Measurements from ENCODE around the gene AKAP17A. TPM values are rescaled to one million over a fixed set of nuclear protein-coding genes. Genes with fewer than 3 reads are reported as not detected.

Gene AKAP17A
- total RNA-seq, 1 donor from 2014 or later = 39.8 TPM

DNA sequence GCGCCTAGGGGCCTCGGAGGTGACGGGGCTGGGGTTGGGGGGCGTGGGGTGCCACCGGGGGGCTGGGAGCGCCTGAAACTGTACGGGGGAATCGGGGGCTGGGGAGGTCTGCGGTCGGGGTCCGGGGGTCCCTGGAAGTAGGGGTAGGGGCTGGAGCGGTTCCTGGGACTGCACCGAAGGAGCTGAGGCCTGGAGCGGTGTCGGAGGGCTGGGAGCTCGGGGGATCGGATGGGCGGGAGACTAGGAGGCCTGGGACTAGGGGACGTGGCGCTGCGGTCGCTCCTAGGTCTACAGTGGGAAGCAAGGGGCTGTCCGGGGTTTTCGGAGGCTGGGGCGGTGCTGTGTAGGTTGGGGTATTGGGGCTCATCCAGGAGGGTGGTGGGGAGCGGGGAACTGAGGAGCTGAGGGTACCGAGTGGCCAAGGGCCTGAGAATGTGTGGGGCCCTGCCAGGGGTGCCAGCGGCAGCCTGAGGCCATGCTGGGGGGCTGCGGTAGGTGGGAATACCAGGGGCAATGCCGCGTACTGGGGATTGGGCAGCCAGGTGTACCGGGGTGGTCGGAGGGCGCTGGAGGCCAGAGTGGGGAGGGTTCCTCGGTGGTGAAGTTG is 562 bp downstream of the AKAP17A start:
- peaks cover 18% of the 10 kb centered on the region for H3K4me1 ChIP-seq
- H3K36me3 ChIP-seq = peaks cover 37% of the 10 kb centered on the region
- TF ChIP-seq, protein P1, sequence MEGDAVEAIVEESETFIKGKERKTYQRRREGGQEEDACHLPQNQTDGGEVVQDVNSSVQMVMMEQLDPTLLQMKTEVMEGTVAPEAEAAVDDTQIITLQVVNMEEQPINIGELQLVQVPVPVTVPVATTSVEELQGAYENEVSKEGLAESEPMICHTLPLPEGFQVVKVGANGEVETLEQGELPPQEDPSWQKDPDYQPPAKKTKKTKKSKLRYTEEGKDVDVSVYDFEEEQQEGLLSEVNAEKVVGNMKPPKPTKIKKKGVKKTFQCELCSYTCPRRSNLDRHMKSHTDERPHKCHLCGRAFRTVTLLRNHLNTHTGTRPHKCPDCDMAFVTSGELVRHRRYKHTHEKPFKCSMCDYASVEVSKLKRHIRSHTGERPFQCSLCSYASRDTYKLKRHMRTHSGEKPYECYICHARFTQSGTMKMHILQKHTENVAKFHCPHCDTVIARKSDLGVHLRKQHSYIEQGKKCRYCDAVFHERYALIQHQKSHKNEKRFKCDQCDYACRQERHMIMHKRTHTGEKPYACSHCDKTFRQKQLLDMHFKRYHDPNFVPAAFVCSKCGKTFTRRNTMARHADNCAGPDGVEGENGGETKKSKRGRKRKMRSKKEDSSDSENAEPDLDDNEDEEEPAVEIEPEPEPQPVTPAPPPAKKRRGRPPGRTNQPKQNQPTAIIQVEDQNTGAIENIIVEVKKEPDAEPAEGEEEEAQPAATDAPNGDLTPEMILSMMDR (IDR thresholded peaks at IDR 0.05) = no peak
- peak overlapping the region; percentile 87 for H3K27ac ChIP-seq
- no peaks in the 10 kb centered on the region for H3K9me3 ChIP-seq
- DNase-seq (no peak), ATAC-seq (peak; percentile 29 to 53)
- no peaks in the 10 kb centered on the region for H3K27me3 ChIP-seq (ENCODE audit: low read depth)
- intact Hi-C loops (cut with DNase I) = no loop called here
- peak overlapping the region; percentile 74 for H3K4me3 ChIP-seq

DNA sequence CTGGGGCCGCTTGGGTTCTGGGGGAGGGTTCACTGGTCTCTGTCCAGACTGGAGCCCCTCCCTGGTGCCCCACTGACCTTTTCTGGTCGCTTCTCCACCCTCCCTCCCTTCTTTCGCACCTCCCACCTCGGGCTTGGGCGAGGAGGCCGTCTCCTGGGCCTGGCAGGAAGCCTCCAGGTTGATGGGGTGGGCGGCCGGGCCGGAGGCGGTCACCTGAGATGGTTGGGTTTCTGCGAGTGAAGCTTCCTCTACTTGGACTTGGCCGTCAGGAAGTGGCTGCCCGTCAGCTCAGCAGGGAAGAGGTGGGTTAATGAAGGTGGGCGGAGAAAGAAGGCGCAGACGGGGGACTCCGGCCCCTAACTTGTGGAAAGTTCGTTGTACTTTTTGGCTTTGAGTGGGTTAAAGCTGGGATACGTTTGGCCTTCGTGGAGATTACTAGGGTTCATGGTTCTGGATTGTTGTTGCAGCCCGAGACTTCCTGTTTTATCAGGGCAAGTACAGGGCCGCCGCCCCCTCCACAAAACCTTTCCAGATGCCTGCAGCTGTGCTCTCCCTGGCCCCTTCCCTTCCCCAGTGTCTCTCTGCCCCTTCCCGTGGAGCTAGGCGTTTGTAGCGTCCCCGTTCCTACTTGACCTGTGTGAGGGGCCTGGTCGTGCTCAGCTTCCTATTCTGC is 1.2 kb downstream of the AKAP17A start:
- peak; percentile 25 to 29 for ATAC-seq
- H3K4me3 ChIP-seq = peak overlapping the region; percentile 74
- H3K9me3 ChIP-seq = no peaks in the 10 kb centered on the region
- no peak for DNase-seq
- peaks cover 18% of the 10 kb centered on the region for H3K4me1 ChIP-seq
- intact Hi-C loops (cut with DNase I) = no loop called here
- peak overlapping the region; percentile 87 for H3K27ac ChIP-seq
- H3K36me3 ChIP-seq = peaks cover 43% of the 10 kb centered on the region
- H3K27me3 ChIP-seq (ENCODE audit: low read depth) = no peaks in the 10 kb centered on the region
- TF ChIP-seq, protein P1 (IDR thresholded peaks at IDR 0.05) = no peak

DNA sequence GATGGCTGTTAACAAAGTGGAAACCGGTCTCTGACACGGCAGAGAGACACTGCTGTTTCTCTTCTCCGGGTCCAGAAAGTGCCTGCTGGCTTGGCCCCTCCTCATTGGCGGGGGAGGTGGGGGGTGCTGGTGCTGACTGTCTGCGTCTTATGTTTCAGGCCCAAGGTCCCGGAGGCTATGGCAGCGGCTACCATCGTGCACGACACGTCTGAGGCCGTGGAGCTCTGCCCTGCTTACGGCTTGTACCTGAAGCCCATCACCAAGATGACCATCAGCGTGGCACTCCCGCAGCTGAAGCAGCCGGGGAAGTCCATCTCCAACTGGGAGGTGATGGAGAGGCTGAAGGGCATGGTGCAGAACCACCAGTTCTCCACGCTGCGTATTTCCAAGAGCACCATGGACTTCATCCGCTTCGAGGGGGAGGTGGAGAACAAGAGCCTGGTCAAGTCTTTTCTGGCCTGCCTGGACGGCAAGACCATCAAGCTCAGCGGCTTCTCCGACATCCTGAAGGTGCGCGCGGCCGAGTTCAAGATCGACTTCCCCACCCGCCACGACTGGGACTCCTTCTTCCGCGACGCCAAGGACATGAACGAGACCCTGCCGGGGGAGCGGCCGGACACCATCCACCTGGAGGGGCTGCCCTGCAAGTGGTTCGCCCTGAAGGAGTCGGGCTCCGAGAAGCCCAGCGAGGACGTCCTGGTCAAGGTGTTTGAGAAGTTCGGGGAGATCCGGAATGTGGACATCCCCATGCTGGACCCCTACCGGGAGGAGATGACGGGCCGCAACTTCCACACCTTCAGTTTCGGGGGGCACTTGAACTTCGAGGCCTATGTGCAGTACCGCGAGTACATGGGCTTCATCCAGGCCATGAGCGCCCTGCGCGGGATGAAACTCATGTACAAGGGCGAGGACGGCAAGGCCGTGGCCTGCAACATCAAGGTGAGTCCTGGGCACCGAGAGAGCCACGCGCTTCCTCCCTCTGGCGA is 2.2 kb downstream of the AKAP17A start:
- Histone ChIP-seq H3K4me3 (peak overlapping the region; percentile 74), H3K27me3 (ENCODE audit: low read depth) (no peaks in the 10 kb centered on the region), H3K36me3 (peaks cover 53% of the 10 kb centered on the region), H3K27ac (no peak overlapping the region), H3K4me1 (peaks cover 18% of the 10 kb centered on the region), H3K9me3 (no peaks in the 10 kb centered on the region)
- ATAC-seq = no peak
- DNase-seq = no peak
- intact Hi-C loops (cut with DNase I) = no loop called here
- TF ChIP-seq, protein P1 (IDR thresholded peaks at IDR 0.05) = no peak

DNA sequence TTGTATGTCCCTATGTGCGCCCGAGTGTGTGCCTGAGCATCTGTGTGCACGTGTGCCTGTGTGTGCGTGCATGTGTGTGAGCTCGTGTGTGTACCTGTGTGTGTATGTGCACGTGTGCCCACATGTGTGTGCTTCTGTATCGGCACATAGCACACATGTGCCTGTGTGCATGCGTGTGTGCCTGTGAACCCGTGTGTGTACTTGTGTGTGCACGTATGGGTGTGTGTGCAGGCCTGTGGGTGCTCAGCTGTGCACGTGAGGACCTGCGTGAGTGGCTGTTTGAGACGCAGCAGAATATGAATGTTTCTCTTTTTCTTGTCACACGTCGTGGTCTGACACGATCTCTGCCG is 4.3 kb downstream of the AKAP17A start:
- no peak overlapping the region for H3K27ac ChIP-seq
- H3K27me3 ChIP-seq (ENCODE audit: low read depth) = no peaks in the 10 kb centered on the region
- peaks cover 74% of the 10 kb centered on the region for H3K36me3 ChIP-seq
- TF ChIP-seq, protein P1 (IDR thresholded peaks at IDR 0.05) = no peak
- H3K9me3 ChIP-seq = no peaks in the 10 kb centered on the region
- no peak overlapping the region for H3K4me3 ChIP-seq
- no peak for DNase-seq
- no peak for ATAC-seq
- intact Hi-C loops (cut with DNase I) = no loop called here
- peaks cover 18% of the 10 kb centered on the region for H3K4me1 ChIP-seq

DNA sequence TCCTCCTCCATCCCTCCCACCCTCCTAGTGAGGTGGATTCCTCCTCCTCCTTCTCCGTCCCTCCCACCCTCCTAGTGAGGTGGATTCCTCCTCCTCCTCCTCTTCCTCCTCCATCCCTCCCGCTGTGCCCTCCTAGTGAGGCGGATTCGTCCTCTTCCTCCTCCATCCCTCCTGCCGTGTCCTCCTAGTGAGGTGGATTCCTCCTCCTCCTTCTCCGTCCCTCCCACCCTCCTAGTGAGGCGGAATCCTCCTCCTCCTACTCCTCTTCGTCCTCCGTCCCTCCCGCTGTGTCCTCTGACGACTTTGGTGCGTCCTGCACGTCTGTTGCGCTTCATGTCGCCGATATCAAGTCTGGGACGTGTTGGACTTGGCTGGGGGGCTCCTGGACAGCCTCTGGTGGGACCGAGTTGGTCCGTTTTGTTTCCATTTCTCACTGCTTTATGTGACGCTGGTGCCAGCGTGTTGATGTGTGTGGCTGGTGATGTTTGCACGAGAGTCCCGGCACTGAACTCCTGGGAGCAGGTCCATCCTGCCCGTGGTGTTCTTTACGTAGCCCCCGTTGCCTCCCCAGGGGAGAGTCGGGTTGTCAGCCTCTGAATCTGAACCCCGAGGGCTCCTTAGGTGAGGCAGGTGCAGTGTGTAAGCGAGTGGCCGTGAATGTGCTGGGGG is 5.4 kb downstream of the AKAP17A start:
- Histone ChIP-seq H3K9me3 (peaks cover under 1% of the 10 kb centered on the region), H3K4me1 (peaks cover 18% of the 10 kb centered on the region), H3K4me3 (no peak overlapping the region), H3K27ac (no peak overlapping the region), H3K27me3 (ENCODE audit: low read depth) (no peaks in the 10 kb centered on the region), H3K36me3 (peaks cover 85% of the 10 kb centered on the region)
- ATAC-seq = no peak
- DNase-seq = no peak
- intact Hi-C loops (cut with DNase I) = no loop called here
- TF ChIP-seq, protein P1 (IDR thresholded peaks at IDR 0.05) = no peak
